ENCODE measurements around the gene ZNF816. TPM values are rescaled to one million over a fixed set of nuclear protein-coding genes. Genes with fewer than 3 reads are reported as not detected.

The ZNF816 gene
- total and polyA plus RNA-seq, 8 donors = 3.2 to 12.1 (median 4.7) TPM

- H3K27me3 ChIP-seq = no peaks in the 10 kb centered on the region
- no peak overlapping the region for H3K27ac ChIP-seq
- no peak for DNase-seq
- no peaks in the 10 kb centered on the region for H3K36me3 ChIP-seq
- no peak for ATAC-seq
- H3K4me3 ChIP-seq = no peak overlapping the region
- intact Hi-C loops (cut with DNase I) = no loop called here
- FAIRE-seq = no peak
- TF ChIP-seq CTCF (IDR thresholded peaks at IDR 0.05) = no peak
- H3K9me3 ChIP-seq = no peaks in the 10 kb centered on the region
- 89% methylated on average over 7 of the region's 7 CpGs for WGBS, 2 donors
- no peaks in the 10 kb centered on the region for H3K4me1 ChIP-seq
These were observed 33.0 kb upstream of the ZNF816 start for GRCh38 chr19:52995711-52996110.

- TF ChIP-seq CTCF (IDR thresholded peaks at IDR 0.05) = peak; percentile 46 to 64 (median 50)
- no peak for FAIRE-seq
- intact Hi-C loops (cut with DNase I) = no loop called here
- H3K27me3 ChIP-seq = no peaks in the 10 kb centered on the region
- no peaks in the 10 kb centered on the region for H3K4me1 ChIP-seq
- peak; percentile 91 to 98 (median 96) for ATAC-seq
- peak overlapping the region in 2 of 4 donors; percentile 48 to 66 for H3K27ac ChIP-seq
- H3K9me3 ChIP-seq = no peaks in the 10 kb centered on the region
- no peaks in the 10 kb centered on the region for H3K36me3 ChIP-seq
- DNase-seq = peak; percentile 61 to 86 (median 80)
- peak overlapping the region; percentile 18 to 51 (median 33) for H3K4me3 ChIP-seq
- WGBS, 2 donors = 1 to 2% methylated on average over 46 to 50 of the region's 50 CpGs
These were observed 30.9 kb upstream of the ZNF816 start for GRCh38 chr19:52993342-52994178.

GRCh38 chr19:52992109-52993004 lies 29.7 kb upstream of the ZNF816 start:
- no peak for TF ChIP-seq CTCF (IDR thresholded peaks at IDR 0.05)
- no peaks in the 10 kb centered on the region for H3K9me3 ChIP-seq
- intact Hi-C loops (cut with DNase I) = no loop called here
- H3K4me3 ChIP-seq = peak overlapping the region; percentile 18 to 51 (median 33)
- ATAC-seq = peak; percentile 8 to 26 (median 24)
- no peak for FAIRE-seq
- no peaks in the 10 kb centered on the region for H3K4me1 ChIP-seq
- no peaks in the 10 kb centered on the region for H3K36me3 ChIP-seq
- 20 to 22% methylated on average over 26 of the region's 26 CpGs for WGBS, 2 donors
- H3K27me3 ChIP-seq = no peaks in the 10 kb centered on the region
- H3K27ac ChIP-seq = peak overlapping the region in 1 of 4 donors; percentile 48
- peak; percentile 7 to 70 (median 30) for DNase-seq

- no peak for DNase-seq
- H3K27me3 ChIP-seq = no peaks in the 10 kb centered on the region
- TF ChIP-seq CTCF (IDR thresholded peaks at IDR 0.05) = no peak
- H3K4me3 ChIP-seq = no peak overlapping the region
- H3K4me1 ChIP-seq = no peaks in the 10 kb centered on the region
- H3K9me3 ChIP-seq = no peaks in the 10 kb centered on the region
- 88 to 97% methylated on average over 2 of the region's 2 CpGs for WGBS, 2 donors
- no peaks in the 10 kb centered on the region for H3K36me3 ChIP-seq
- no peak for FAIRE-seq
- no peak for ATAC-seq
- H3K27ac ChIP-seq = no peak overlapping the region
- intact Hi-C loops (cut with DNase I) = no loop called here
These were observed 28.8 kb upstream of the ZNF816 start for GRCh38 chr19:52991484-52991883.
